CD4-positive, CD25-positive, alpha-beta regulatory T cell (primary cell): ENCODE results near the gene CPSF6. TPM values are rescaled to one million over a fixed set of nuclear protein-coding genes. Genes with fewer than 3 reads are reported as not detected.

Source experiments
- polyA plus RNA-seq, 4 donors: library from polyadenylated mRNA; unstranded; fragments of 300-500 nt; fragmentation: Illumina TruSeq; gene quantifications; one replicate each; pipeline ENCODE4 v1.2.3, GENCODE V29; 2021
- total RNA-seq: library from RNA; stranded (reverse); gene quantifications from one replicate; pipeline ENCODE4 v1.2.3, GENCODE V29; 2022

The CPSF6 gene
- total and polyA plus RNA-seq, 5 donors from 2014 or later: 49.6 to 88.3 (median 57.5) TPM

Other genes starting within 250 kb of the CPSF6 start
- 1.0 TPM for gene LYZ, start 108.8 kb downstream of the CPSF6 start, total RNA-seq
- 10 to 100 TPM in 1 of 4 donors, 1 to 10 TPM in 2, under 1 TPM in 1; 0.95 to 17.6 (median 4.9) TPM for gene LYZ, start 108.8 kb downstream of the CPSF6 start, polyA plus RNA-seq
- 32.6 TPM for gene YEATS4, start 120.2 kb downstream of the CPSF6 start, total RNA-seq
- gene YEATS4, start 120.2 kb downstream of the CPSF6 start, polyA plus RNA-seq: 10 to 100 TPM; 47.9 to 75.7 (median 53.2) TPM
- 31.8 TPM for gene FRS2, start 230.8 kb downstream of the CPSF6 start, total RNA-seq
- 10 to 100 TPM in 2 of 4 donors, 1 to 10 TPM in 2; 6.9 to 13.1 (median 9.7) TPM for gene FRS2, start 230.8 kb downstream of the CPSF6 start, polyA plus RNA-seq